ENCODE results near the gene SHANK3. TPM values are rescaled to one million over a fixed set of nuclear protein-coding genes. Genes with fewer than 3 reads are reported as not detected.

Gene SHANK3
- total RNA-seq, 1 donor from 2014 or later = 10.6 TPM

- Histone ChIP-seq H3K27me3 (ENCODE audit: insufficient read depth, low read length) (peaks cover 3% of the 10 kb centered on the region), H3K4me3 (ENCODE audit: insufficient read depth, low read depth, low read length) (no peak overlapping the region), H3K4me2 (ENCODE audit: low read length) (no peak overlapping the region), H2AFZ (ENCODE audit: low read depth, low read length) (no peak overlapping the region), H3K79me2 (ENCODE audit: insufficient read depth, low read length) (no peaks in the 10 kb centered on the region), H3K4me1 (ENCODE audit: insufficient read depth, low read length) (peaks cover 13% of the 10 kb centered on the region), H3K36me3 (ENCODE audit: insufficient read depth, low read length) (no peaks in the 10 kb centered on the region), H3K27ac (ENCODE audit: low read depth, low read length) (no peak overlapping the region), H3K9me3 (ENCODE audit: insufficient read depth, low read depth, low read length) (no peaks in the 10 kb centered on the region), H4K20me1 (ENCODE audit: insufficient read depth, low read length) (no peaks in the 10 kb centered on the region), H3K9ac (ENCODE audit: low read length) (no peak overlapping the region)
- Mint-ChIP-seq H3K36me3 (ENCODE audit: low read depth, unreplicated experiment) (peaks cover 1% of the 10 kb centered on the region), H3K4me3 (ENCODE audit: unreplicated experiment) (no peak overlapping the region), H3K9me3 (ENCODE audit: unreplicated experiment) (no peaks in the 10 kb centered on the region), H3K27me3 (ENCODE audit: low read depth, unreplicated experiment) (no peaks in the 10 kb centered on the region), H3K27ac (ENCODE audit: unreplicated experiment) (no peak overlapping the region), H3K4me1 (ENCODE audit: low read depth, unreplicated experiment) (peaks cover 7% of the 10 kb centered on the region)
- no peak for DNase-seq (ENCODE audit: low read depth)
- FAIRE-seq = no peak
- TF ChIP-seq EZH2 (IDR thresholded peaks at IDR 0.05; ENCODE audit: insufficient read depth, low read length) = no peak
- TF ChIP-seq CTCF (IDR thresholded peaks at IDR 0.05; ENCODE audit: insufficient read depth, low read depth, low read length) = no peak
These were observed 42.2 kb upstream of the SHANK3 start for GRCh38 chr22:50630376-50630775.

DNA sequence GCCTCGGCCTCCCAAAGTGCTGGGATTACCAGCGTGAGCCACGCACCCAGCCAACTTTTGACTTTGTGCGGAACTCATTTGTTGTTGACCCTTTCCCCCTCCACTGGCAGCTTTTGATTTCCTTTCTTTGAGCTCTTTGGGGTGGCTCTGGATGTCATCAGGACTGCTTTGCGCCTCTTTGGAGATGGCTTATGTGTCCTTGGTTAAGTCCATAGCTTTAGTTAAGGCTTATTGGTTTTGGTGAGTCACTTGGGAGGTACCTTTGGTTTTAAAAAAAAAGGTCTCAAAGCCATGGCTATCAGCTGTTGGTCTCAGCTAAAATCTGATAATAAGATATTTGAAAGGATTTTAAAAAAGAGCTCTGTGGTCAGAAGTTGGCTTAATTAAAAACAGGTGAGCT, 39.5 kb upstream of the SHANK3 start:
- DNase-seq (ENCODE audit: low read depth) (no peak), FAIRE-seq (no peak)
- Histone ChIP-seq H3K27ac (ENCODE audit: low read depth, low read length) (no peak overlapping the region), H2AFZ (ENCODE audit: low read depth, low read length) (no peak overlapping the region), H3K4me2 (ENCODE audit: low read length) (no peak overlapping the region), H3K27me3 (ENCODE audit: insufficient read depth, low read length) (peaks cover 3% of the 10 kb centered on the region), H4K20me1 (ENCODE audit: insufficient read depth, low read length) (no peaks in the 10 kb centered on the region), H3K4me1 (ENCODE audit: insufficient read depth, low read length) (peaks cover 7% of the 10 kb centered on the region), H3K36me3 (ENCODE audit: insufficient read depth, low read length) (no peaks in the 10 kb centered on the region), H3K9ac (ENCODE audit: low read length) (no peak overlapping the region), H3K79me2 (ENCODE audit: insufficient read depth, low read length) (no peaks in the 10 kb centered on the region), H3K4me3 (ENCODE audit: insufficient read depth, low read depth, low read length) (no peak overlapping the region), H3K9me3 (ENCODE audit: insufficient read depth, low read depth, low read length) (no peaks in the 10 kb centered on the region)
- Mint-ChIP-seq H3K4me1 (ENCODE audit: low read depth, unreplicated experiment) (peaks cover 5% of the 10 kb centered on the region), H3K27me3 (ENCODE audit: low read depth, unreplicated experiment) (peaks cover 4% of the 10 kb centered on the region), H3K4me3 (ENCODE audit: unreplicated experiment) (no peak overlapping the region), H3K36me3 (ENCODE audit: low read depth, unreplicated experiment) (no peaks in the 10 kb centered on the region), H3K9me3 (ENCODE audit: unreplicated experiment) (no peaks in the 10 kb centered on the region), H3K27ac (ENCODE audit: unreplicated experiment) (no peak overlapping the region)
- TF ChIP-seq CTCF (IDR thresholded peaks at IDR 0.05; ENCODE audit: insufficient read depth, low read depth, low read length) = no peak
- no peak for TF ChIP-seq EZH2 (IDR thresholded peaks at IDR 0.05; ENCODE audit: insufficient read depth, low read length)

DNA sequence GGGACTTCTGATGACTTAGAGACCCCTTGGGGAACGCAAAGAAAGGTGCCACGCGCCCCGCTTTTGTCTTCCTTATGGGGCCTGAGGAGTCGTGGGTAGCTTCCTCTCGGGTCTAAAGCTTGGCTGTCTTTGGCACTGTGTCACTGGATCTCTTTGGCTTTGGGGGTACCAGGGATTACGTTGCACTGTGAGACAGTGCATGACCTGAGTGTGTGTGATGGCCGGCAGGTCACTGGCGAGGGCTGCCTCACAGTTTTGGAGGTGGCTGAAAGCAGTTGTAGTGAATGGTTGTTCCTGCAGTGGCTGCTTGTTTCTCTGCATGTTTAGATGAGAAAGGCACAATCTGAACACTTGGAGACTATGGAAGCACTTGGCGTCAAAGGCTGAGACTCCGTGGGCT, 38.9 kb upstream of the SHANK3 start:
- Histone ChIP-seq H2AFZ (ENCODE audit: low read depth, low read length) (no peak overlapping the region), H3K27ac (ENCODE audit: low read depth, low read length) (no peak overlapping the region), H3K4me3 (ENCODE audit: insufficient read depth, low read depth, low read length) (no peak overlapping the region), H3K4me2 (ENCODE audit: low read length) (no peak overlapping the region), H3K9me3 (ENCODE audit: insufficient read depth, low read depth, low read length) (no peaks in the 10 kb centered on the region), H3K36me3 (ENCODE audit: insufficient read depth, low read length) (no peaks in the 10 kb centered on the region), H3K27me3 (ENCODE audit: insufficient read depth, low read length) (peaks cover 5% of the 10 kb centered on the region), H4K20me1 (ENCODE audit: insufficient read depth, low read length) (no peaks in the 10 kb centered on the region), H3K4me1 (ENCODE audit: insufficient read depth, low read length) (peaks cover 1% of the 10 kb centered on the region), H3K9ac (ENCODE audit: low read length) (no peak overlapping the region), H3K79me2 (ENCODE audit: insufficient read depth, low read length) (no peaks in the 10 kb centered on the region)
- Mint-ChIP-seq H3K27ac (ENCODE audit: unreplicated experiment) (no peak overlapping the region), H3K4me3 (ENCODE audit: unreplicated experiment) (no peak overlapping the region), H3K9me3 (ENCODE audit: unreplicated experiment) (no peaks in the 10 kb centered on the region), H3K27me3 (ENCODE audit: low read depth, unreplicated experiment) (peaks cover 4% of the 10 kb centered on the region), H3K4me1 (ENCODE audit: low read depth, unreplicated experiment) (peaks cover under 1% of the 10 kb centered on the region), H3K36me3 (ENCODE audit: low read depth, unreplicated experiment) (no peaks in the 10 kb centered on the region)
- FAIRE-seq (no peak), DNase-seq (ENCODE audit: low read depth) (no peak)
- TF ChIP-seq CTCF (IDR thresholded peaks at IDR 0.05; ENCODE audit: insufficient read depth, low read depth, low read length) = no peak
- TF ChIP-seq EZH2 (IDR thresholded peaks at IDR 0.05; ENCODE audit: insufficient read depth, low read length) = no peak
